ENCODE results near the gene APC2. TPM values are rescaled to one million over a fixed set of nuclear protein-coding genes. Genes with fewer than 3 reads are reported as not detected.

Gene APC2
- total and polyA plus RNA-seq, 8 donors, result 0.10 to 3.5 (median 0.58) TPM; not detected in 1

DNA sequence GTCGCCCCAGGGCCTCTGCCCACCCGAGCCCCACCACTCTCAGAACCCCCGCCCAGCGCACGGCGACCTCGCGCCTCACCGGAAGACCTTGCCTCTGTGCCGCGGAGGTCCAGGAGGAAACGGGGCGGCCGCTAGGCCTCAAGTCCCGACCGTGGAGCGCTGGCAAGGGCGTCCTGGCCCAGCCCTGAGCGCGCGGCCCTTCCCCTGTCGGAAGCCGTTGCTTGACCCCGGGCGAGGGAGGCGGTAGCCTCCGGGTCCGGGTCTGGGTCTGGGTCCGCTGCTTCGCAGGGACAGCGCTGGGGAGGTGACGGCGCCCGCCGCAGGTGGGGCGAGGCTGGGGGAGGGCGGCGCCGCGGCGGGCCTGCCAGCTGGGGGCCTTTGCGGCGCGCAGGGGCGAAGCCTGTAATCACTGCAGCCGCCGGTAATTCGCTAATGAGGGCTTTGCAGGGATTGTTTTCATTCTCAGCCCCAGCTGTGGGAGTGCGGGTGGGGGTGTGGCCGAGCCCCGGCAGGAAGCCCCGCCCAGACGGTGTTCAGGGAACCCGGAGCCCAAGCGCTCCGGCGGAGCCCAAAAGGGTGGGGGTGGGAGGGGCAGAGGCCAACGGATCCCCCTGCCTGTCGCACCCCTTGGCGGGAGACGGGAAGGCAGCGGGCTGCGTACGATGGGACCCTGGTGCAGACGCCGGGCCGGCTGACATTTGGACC is 20.5 kb downstream of the APC2 start:
- H3K9me3 ChIP-seq, result no peaks in the 10 kb centered on the region
- peaks cover 0 to 15% (median 12%) of the 10 kb centered on the region in 4 donors for H3K36me3 ChIP-seq
- no peak overlapping the region for H3K27ac ChIP-seq
- peak; percentile 57 to 78 for DNase-seq
- WGBS, 5 donors, result 0 to 2% (median 1%) methylated on average over 2 to 67 of the region's 67 CpGs
- peaks cover 42 to 99% (median 82%) of the 10 kb centered on the region in 3 donors for H3K27me3 ChIP-seq
- H3K4me1 ChIP-seq, result peaks cover 61 to 87% (median 83%) of the 10 kb centered on the region in 4 donors
- no peak for TF ChIP-seq POLR2A (IDR thresholded peaks at IDR 0.05)
- no peak for TF ChIP-seq POLR2AphosphoS5 (IDR thresholded peaks at IDR 0.05)
- no peak for TF ChIP-seq EP300 (IDR thresholded peaks at IDR 0.05)
- TF ChIP-seq, protein P1, sequence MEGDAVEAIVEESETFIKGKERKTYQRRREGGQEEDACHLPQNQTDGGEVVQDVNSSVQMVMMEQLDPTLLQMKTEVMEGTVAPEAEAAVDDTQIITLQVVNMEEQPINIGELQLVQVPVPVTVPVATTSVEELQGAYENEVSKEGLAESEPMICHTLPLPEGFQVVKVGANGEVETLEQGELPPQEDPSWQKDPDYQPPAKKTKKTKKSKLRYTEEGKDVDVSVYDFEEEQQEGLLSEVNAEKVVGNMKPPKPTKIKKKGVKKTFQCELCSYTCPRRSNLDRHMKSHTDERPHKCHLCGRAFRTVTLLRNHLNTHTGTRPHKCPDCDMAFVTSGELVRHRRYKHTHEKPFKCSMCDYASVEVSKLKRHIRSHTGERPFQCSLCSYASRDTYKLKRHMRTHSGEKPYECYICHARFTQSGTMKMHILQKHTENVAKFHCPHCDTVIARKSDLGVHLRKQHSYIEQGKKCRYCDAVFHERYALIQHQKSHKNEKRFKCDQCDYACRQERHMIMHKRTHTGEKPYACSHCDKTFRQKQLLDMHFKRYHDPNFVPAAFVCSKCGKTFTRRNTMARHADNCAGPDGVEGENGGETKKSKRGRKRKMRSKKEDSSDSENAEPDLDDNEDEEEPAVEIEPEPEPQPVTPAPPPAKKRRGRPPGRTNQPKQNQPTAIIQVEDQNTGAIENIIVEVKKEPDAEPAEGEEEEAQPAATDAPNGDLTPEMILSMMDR (IDR thresholded peaks at IDR 0.05), result no peak
- intact Hi-C loops (cut with DNase I; ENCODE audit: low total_unique reads), result no loop called here
- H3K4me3 ChIP-seq, result peak overlapping the region; percentile 34 to 62 (median 38)

DNA sequence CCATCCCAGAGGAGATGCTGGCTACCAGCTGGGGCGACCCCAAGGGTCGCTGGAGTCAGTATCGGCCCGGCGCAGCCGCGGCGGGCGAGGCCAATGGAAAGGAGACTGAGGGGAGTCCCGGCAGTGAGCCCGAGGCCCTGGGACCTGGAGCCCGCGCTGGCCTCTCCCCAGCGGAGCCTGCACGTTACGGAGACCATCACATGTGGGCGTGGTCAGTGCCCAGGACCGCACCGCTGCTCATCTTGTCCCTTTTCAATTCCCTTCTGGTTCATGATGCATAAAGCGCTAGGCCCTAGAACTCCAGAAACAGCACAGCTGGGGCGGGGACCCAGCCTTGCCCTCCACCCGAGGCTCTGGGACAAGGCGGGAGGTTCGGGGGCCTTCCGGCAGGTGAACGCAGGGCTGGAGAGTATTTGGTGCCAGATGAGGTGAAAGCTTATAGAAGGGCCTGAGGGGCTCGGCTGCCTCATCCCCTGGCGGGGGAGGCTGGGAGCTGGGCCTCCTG is 21.1 kb downstream of the APC2 start:
- intact Hi-C loops (cut with DNase I; ENCODE audit: low total_unique reads), result no loop called here
- peaks cover 58 to 81% (median 78%) of the 10 kb centered on the region in 4 donors for H3K4me1 ChIP-seq
- H3K27ac ChIP-seq, result no peak overlapping the region
- H3K4me3 ChIP-seq, result peak overlapping the region; percentile 34 to 62 (median 38)
- DNase-seq, result no peak
- WGBS, 5 donors, result 4 to 7% (median 5%) methylated on average over 23 to 28 of the region's 28 CpGs
- TF ChIP-seq EP300 (IDR thresholded peaks at IDR 0.05) (no peak), POLR2A (IDR thresholded peaks at IDR 0.05) (no peak), POLR2AphosphoS5 (IDR thresholded peaks at IDR 0.05) (no peak)
- TF ChIP-seq, protein P1 (IDR thresholded peaks at IDR 0.05), result no peak
- H3K27me3 ChIP-seq, result peaks cover 42 to 98% (median 76%) of the 10 kb centered on the region in 3 donors
- H3K36me3 ChIP-seq, result peaks cover 0 to 21% (median 18%) of the 10 kb centered on the region in 4 donors
- no peaks in the 10 kb centered on the region for H3K9me3 ChIP-seq

DNA sequence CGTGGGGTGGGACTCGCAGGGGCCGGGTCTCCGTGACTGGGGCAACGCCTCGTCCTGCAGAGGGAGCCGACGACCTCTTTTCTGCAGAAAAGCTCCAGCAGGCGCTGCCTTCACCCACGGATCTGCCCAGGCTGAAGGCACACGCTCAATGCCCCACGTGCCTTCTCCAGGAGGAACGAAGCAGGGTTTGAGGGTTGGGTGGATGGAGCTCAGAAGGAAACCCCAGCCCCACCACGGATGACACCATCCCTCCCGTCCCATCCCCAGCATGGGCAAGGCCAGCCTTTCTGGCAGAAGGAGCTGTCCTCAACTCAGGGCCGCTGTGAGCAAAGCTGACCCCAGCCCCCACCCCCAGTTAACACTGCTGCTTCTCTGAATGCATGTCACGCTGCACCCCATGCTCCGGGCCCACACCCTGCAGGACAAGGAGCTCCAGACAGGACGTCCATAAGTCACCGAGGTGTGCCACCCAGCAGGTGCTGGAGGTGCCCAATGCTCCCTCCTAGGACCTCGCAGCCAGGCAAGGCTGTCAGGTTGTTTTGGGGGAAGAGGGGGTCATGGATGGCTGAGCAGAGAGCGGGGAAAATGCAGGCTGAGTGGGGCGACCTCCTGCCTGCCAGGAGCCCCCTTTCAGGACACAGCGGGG is 21.7 kb downstream of the APC2 start:
- TF ChIP-seq POLR2A (IDR thresholded peaks at IDR 0.05) (no peak), POLR2AphosphoS5 (IDR thresholded peaks at IDR 0.05) (no peak), EP300 (IDR thresholded peaks at IDR 0.05) (no peak)
- TF ChIP-seq, protein P1 (IDR thresholded peaks at IDR 0.05), result no peak
- no peak for DNase-seq
- intact Hi-C loops (cut with DNase I; ENCODE audit: low total_unique reads), result no loop called here
- Histone ChIP-seq H3K4me3 (peak overlapping the region in 2 of 4 donors; percentile 37 to 62), H3K27ac (no peak overlapping the region), H3K9me3 (no peaks in the 10 kb centered on the region), H3K36me3 (peaks cover 0 to 27% (median 24%) of the 10 kb centered on the region in 4 donors), H3K4me1 (peaks cover 56 to 76% (median 75%) of the 10 kb centered on the region in 4 donors), H3K27me3 (peaks cover 42 to 97% (median 70%) of the 10 kb centered on the region in 3 donors)
- WGBS, 5 donors, result 18 to 27% (median 20%) methylated on average over 11 to 24 of the region's 24 CpGs

DNA sequence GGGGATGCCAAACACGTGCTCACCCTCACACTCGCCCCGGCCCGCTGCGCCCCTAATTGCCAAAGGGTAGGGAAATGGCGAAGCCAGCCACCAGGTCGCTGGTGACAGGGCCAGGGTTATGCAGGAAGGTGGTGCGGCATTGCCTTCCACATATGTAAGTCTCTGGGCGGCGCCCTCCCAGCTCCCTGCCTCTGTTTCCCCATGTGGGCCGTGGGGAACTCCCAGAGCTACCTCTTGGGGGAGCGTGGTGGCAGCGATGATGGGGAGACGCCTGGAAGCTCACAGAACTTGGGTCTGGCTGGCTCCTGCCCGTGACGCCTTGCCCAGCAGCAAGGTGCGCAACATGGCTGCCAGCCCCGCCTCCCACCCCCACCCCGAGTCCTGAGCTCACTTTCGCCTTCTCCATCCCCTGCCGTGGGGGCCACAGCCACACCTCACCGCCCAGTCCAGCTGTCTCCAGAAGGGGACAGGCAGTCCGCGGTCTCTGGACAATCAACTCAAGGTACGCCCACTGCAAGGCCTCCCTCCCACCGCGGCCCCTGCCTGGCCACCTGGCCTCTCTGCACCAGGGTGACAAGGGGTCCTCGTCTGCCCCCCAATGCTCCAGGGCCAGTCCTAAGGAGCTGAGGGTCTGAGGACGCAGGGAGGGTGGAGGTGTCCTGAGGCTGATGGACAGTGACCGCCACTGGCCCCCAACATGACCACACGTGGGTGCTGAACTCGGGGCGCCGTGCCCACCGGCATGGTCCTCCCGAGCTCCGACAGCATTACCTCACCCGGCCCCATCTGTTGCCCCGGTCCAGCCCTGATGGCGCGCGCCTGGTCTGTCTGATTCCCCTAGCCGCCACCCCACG is 22.5 kb downstream of the APC2 start:
- Histone ChIP-seq H3K4me1 (peaks cover 48 to 75% (median 70%) of the 10 kb centered on the region in 4 donors), H3K9me3 (no peaks in the 10 kb centered on the region), H3K4me3 (no peak overlapping the region), H3K27me3 (peaks cover 41 to 89% (median 62%) of the 10 kb centered on the region in 3 donors), H3K27ac (no peak overlapping the region), H3K36me3 (peaks cover 0 to 33% (median 27%) of the 10 kb centered on the region in 4 donors)
- intact Hi-C loops (cut with DNase I; ENCODE audit: low total_unique reads), result no loop called here
- DNase-seq, result no peak
- 37 to 46% (median 44%) methylated on average over 23 to 44 of the region's 44 CpGs for WGBS, 5 donors
- TF ChIP-seq, protein P1 (IDR thresholded peaks at IDR 0.05), result no peak
- no peak for TF ChIP-seq POLR2AphosphoS5 (IDR thresholded peaks at IDR 0.05)
- TF ChIP-seq EP300 (IDR thresholded peaks at IDR 0.05), result no peak
- TF ChIP-seq POLR2A (IDR thresholded peaks at IDR 0.05), result no peak
